ENCODE measurements around the gene ATG13.

Gene ATG13

DNA sequence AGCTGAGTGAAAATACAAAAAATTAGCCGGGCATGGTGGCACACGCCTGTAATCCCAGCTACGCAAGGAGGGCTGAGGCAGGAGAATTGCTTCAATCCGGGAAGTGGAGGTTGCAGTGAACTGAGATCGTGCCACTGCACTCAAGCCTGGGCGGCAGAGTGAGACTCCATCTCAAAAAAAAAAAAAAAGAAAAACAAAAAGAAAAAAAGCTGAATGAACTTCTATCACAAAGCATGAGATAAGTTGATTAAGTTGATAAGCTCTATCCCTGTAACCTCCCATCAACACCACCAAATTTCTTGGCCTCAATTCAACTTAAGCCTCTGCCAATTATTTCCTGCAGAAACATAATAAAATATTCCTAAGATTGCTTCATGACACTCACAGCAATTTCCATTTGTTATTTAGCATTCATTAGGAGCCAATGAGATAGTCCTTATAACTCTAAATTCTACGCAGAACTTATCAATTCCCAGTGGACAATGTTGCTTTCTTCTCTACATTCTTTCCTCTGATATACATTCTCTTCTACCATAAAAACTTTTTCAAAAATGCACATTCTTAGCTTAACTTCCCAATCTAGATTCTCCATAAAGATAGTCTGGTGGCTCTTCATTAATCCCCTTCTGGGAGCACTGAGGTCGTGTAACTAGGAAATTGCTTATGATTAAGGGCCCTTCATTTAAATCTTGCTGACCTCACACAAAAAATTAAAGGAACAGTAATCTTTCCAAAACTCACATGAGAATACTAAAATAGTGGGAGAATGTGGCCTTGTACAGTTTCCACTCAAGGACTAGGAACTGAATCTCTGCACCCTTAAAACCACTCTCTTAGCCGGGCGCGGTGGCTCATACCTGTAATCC lies 26.4 kb upstream of the ATG13 start:
- TF ChIP-seq EGR1 (IDR thresholded peaks at IDR 0.05): no peak
- no peak for TF ChIP-seq NFIC (IDR thresholded peaks at IDR 0.05)
- TF ChIP-seq YY1 (IDR thresholded peaks at IDR 0.05; ENCODE audit: low read depth): no peak
- no peak for TF ChIP-seq FOXM1 (IDR thresholded peaks at IDR 0.05; ENCODE audit: borderline replicate concordance, low read depth)

DNA sequence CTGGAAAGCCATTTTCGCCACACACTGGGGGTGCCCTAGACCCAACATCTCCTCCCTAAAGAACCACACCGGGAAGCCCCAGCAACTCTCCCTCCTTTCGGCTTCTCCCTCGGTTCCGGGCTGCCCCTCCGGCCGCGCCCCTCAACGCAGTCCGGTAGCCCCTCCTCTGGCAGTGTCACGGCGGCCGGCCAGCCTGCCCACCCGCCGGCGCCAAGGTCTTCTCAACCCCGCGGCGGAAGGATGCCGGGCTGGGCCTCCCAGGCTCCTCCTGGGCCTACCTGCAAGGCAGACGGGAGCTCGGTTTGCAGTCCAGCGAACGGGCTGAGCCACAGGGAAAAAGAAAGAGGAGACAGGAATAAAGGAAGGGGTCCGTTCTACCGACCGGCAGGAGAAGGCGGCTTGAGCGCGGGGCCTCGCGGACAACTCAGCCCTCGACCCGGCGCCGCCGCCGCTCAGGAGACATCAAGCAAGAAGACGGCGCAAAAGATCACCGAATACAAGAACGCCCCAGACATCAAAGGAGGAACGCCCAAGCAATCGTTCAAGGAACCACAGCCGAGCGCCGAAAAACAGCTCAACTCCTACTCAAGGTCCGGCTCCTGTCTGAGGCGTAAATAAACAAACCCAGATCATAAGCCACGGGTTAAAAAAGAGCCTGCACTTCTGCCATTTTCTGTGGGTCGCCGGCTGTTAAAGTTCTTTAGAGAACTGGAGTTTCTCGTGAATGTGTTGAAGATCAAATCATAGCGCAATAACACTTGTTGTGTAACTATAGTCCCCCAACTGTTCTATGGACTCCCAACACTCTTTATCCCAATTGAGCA lies 23.6 kb upstream of the ATG13 start, which contains the start of gene AMBRA1:
TSS of gene AMBRA1 (minus strand) at position 474 of the 824 bp plus-strand sequence. CDS start 45,643 bp downstream, outside the sequence.
- TF ChIP-seq EP300 (IDR thresholded peaks at IDR 0.05; ENCODE audit: borderline replicate concordance): no peak; the same call in 1 of the 2 replicates
- TF ChIP-seq TCF12 (IDR thresholded peaks at IDR 0.05; ENCODE audit: low read depth): peak; percentile 38; the same call in 1 of the 2 replicates
- TF ChIP-seq EGR1 (IDR thresholded peaks at IDR 0.05): no peak
- peak; percentile 84 for TF ChIP-seq YY1 (IDR thresholded peaks at IDR 0.05; ENCODE audit: low read depth)
- TF ChIP-seq, protein P1, sequence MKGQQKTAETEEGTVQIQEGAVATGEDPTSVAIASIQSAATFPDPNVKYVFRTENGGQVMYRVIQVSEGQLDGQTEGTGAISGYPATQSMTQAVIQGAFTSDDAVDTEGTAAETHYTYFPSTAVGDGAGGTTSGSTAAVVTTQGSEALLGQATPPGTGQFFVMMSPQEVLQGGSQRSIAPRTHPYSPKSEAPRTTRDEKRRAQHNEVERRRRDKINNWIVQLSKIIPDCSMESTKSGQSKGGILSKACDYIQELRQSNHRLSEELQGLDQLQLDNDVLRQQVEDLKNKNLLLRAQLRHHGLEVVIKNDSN (IDR thresholded peaks at IDR 0.05): no peak
- TF ChIP-seq NFIC (IDR thresholded peaks at IDR 0.05): no peak
- TF ChIP-seq CREB1 (IDR thresholded peaks at IDR 0.05; ENCODE audit: low read depth): no peak; the same call in 1 of the 2 replicates
- TF ChIP-seq TEAD4 (IDR thresholded peaks at IDR 0.05): no peak
- TF ChIP-seq TAF1 (IDR thresholded peaks at IDR 0.05; ENCODE audit: low read depth): peak; percentile 60
- TF ChIP-seq, protein P2, sequence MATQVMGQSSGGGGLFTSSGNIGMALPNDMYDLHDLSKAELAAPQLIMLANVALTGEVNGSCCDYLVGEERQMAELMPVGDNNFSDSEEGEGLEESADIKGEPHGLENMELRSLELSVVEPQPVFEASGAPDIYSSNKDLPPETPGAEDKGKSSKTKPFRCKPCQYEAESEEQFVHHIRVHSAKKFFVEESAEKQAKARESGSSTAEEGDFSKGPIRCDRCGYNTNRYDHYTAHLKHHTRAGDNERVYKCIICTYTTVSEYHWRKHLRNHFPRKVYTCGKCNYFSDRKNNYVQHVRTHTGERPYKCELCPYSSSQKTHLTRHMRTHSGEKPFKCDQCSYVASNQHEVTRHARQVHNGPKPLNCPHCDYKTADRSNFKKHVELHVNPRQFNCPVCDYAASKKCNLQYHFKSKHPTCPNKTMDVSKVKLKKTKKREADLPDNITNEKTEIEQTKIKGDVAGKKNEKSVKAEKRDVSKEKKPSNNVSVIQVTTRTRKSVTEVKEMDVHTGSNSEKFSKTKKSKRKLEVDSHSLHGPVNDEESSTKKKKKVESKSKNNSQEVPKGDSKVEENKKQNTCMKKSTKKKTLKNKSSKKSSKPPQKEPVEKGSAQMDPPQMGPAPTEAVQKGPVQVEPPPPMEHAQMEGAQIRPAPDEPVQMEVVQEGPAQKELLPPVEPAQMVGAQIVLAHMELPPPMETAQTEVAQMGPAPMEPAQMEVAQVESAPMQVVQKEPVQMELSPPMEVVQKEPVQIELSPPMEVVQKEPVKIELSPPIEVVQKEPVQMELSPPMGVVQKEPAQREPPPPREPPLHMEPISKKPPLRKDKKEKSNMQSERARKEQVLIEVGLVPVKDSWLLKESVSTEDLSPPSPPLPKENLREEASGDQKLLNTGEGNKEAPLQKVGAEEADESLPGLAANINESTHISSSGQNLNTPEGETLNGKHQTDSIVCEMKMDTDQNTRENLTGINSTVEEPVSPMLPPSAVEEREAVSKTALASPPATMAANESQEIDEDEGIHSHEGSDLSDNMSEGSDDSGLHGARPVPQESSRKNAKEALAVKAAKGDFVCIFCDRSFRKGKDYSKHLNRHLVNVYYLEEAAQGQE (IDR thresholded peaks at IDR 0.05; ENCODE audit: low read depth): no peak
- no peak for TF ChIP-seq CEBPB (IDR thresholded peaks at IDR 0.05)
- TF ChIP-seq FOXM1 (IDR thresholded peaks at IDR 0.05; ENCODE audit: borderline replicate concordance, low read depth): 0 out of 2 replicates have a peak, but pooled peaks have one; percentile 11
- TF ChIP-seq RAD21 (IDR thresholded peaks at IDR 0.05; ENCODE audit: low read depth): no peak
- peak; percentile 60; the same call in 1 of the 2 replicates for TF ChIP-seq ZBTB7A (IDR thresholded peaks at IDR 0.05; ENCODE audit: low read depth)
- TF ChIP-seq, protein P3, sequence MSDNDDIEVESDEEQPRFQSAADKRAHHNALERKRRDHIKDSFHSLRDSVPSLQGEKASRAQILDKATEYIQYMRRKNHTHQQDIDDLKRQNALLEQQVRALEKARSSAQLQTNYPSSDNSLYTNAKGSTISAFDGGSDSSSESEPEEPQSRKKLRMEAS (IDR thresholded peaks at IDR 0.05): peak; percentile 77

DNA sequence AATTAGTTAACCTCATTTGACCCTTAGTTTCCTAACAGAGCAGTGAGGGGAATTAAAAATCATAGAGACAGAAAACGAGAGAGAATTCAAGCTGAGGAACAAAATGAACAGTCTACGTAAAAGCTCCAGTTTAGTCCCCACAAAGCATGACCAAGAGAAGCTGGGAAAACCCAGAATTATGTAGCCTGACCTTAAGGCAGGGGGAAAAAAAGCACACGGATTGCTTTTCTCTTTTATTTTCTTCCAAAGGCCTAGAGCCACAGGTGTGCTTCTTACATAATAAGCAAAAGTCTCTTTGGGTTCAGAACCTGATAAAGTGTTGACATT lies 23.0 kb upstream of the ATG13 start:
- no peak for TF ChIP-seq YY1 (IDR thresholded peaks at IDR 0.05; ENCODE audit: low read depth)

DNA sequence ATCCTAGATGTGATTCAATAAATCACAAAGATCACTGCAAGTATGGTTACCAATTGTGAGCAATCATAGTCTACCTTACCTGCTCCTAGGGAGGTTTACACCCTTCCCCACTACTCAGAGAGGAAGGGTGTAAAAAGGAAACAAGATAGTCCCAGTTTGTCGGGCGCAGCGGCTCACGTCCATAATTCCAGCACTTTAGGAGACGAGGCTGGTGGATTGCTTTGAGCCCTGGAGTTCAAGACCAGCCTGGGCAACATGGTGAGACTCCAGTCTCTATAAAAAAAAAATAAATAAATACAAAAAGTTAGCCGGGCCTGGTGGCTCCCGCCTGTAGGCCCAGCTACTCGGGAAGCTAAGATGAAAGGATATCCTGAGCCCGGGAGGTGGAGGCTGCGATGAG lies 22.6 kb upstream of the ATG13 start:
- TF ChIP-seq CEBPB (IDR thresholded peaks at IDR 0.05): no peak
- no peak for TF ChIP-seq TCF12 (IDR thresholded peaks at IDR 0.05; ENCODE audit: low read depth)
- TF ChIP-seq, protein P2 (IDR thresholded peaks at IDR 0.05; ENCODE audit: low read depth): no peak
- no peak for TF ChIP-seq EP300 (IDR thresholded peaks at IDR 0.05; ENCODE audit: borderline replicate concordance)
- TF ChIP-seq, protein P3 (IDR thresholded peaks at IDR 0.05): no peak
- no peak for TF ChIP-seq TAF1 (IDR thresholded peaks at IDR 0.05; ENCODE audit: low read depth)
- TF ChIP-seq EGR1 (IDR thresholded peaks at IDR 0.05): no peak
- TF ChIP-seq, protein P1 (IDR thresholded peaks at IDR 0.05): no peak
- no peak for TF ChIP-seq ZBTB7A (IDR thresholded peaks at IDR 0.05; ENCODE audit: low read depth)
- no peak for TF ChIP-seq TEAD4 (IDR thresholded peaks at IDR 0.05)

DNA sequence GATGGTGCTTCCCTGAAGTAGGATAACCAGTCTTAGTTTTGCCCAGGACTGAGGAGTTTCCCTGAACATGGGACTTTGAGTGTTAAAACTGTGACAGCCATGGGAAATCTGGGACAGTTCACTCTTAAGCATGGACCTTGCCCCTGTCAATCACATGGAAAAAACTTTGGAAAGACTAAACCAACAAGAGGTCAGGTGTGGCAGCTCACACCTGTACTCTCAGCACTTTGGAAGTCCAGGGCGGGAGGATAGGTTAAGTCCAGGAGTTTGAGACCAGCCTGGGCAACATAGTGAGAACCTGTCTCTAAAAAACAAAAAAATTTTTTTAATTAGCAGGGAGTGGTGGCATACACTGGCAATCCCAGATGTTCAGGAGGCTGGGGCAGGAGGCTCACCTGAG lies 20.2 kb upstream of the ATG13 start:
- TF ChIP-seq NFIC (IDR thresholded peaks at IDR 0.05): no peak
- TF ChIP-seq, protein P3 (IDR thresholded peaks at IDR 0.05): no peak
- TF ChIP-seq TAF1 (IDR thresholded peaks at IDR 0.05; ENCODE audit: low read depth): no peak
- no peak for TF ChIP-seq EP300 (IDR thresholded peaks at IDR 0.05; ENCODE audit: borderline replicate concordance)
- TF ChIP-seq RAD21 (IDR thresholded peaks at IDR 0.05; ENCODE audit: low read depth): no peak
- TF ChIP-seq, protein P1 (IDR thresholded peaks at IDR 0.05): no peak
- no peak for TF ChIP-seq CREB1 (IDR thresholded peaks at IDR 0.05; ENCODE audit: low read depth)
- TF ChIP-seq, protein P2 (IDR thresholded peaks at IDR 0.05; ENCODE audit: low read depth): no peak
- no peak for TF ChIP-seq EGR1 (IDR thresholded peaks at IDR 0.05)
- no peak for TF ChIP-seq ZBTB7A (IDR thresholded peaks at IDR 0.05; ENCODE audit: low read depth)
- TF ChIP-seq CEBPB (IDR thresholded peaks at IDR 0.05): no peak
